HEK293 (cell line): Measurements from ENCODE around the gene CRYZ.

Source experiments
- CTCF ChIA-PET: fragments of 350-600 bp; formaldehyde crosslinking; extraction: SDS; loops from one replicate; lab custom pipeline; 2021; ENCODE audit warnings: antibody characterized with exemption; lab: Yijun Ruan, JAX
- POLR2A ChIA-PET: fragments of 300-600 bp; formaldehyde crosslinking; extraction: SDS; loops from one replicate; lab custom pipeline; 2020; ENCODE audit warnings: antibody characterized with exemption, inconsistent platforms; lab: Yijun Ruan, JAX
- H3K27ac ChIP-seq: fragments of 200-500 bp; sonication (Bioruptor generic); 2 replicates; pipeline ENCODE4 v1.5.1; 2014; ENCODE audit warnings: low read depth, low read length, control low read depth, inconsistent platforms; ENCODE audit errors: extremely low read depth
- H3K36me3 ChIP-seq, 2 experiments: fragments of 200-500 bp in 1 of 2; sonication (Bioruptor generic) in 1 of 2; 1 replicate in 1 of 2; 2 replicates in 1 of 2; pipeline ENCODE4 v1.5.1; 2014 to 2017; ENCODE audit warnings: inconsistent platforms in 2 of 2, low read length in 2 of 2; ENCODE audit not compliant: control insufficient read depth in 2 of 2, insufficient read depth in 1 of 2
- H3K4me1 ChIP-seq: fragments of 200-500 bp; sonication (Bioruptor generic); 2 replicates; pipeline ENCODE4 v1.5.1; 2014; ENCODE audit warnings: mild to moderate bottlenecking, low read length, inconsistent platforms; ENCODE audit not compliant: control insufficient read depth, insufficient read depth
- H3K4me3 ChIP-seq: 2 replicates; pipeline ENCODE4 v1.5.1; 2011; ENCODE audit warnings: low read depth, mild to moderate bottlenecking, control low read depth, low read length, moderate library complexity
- H3K9me3 ChIP-seq: fragments of 200-500 bp; sonication (Bioruptor generic); 2 replicates; pipeline ENCODE4 v1.5.1; 2014; ENCODE audit warnings: low read depth, low read length, inconsistent platforms; ENCODE audit not compliant: control insufficient read depth, insufficient read depth
- ELK4 ChIP-seq: IDR thresholded peaks from 2 replicates; pipeline ENCODE4 v1.6.1; 2011; ENCODE audit warnings: mild to moderate bottlenecking, low read depth, low read length, borderline replicate concordance
- GLIS1 ChIP-seq: fragments of 450-650 bp; formaldehyde crosslinking; IDR thresholded peaks from 2 replicates; pipeline ENCODE4 v1.5.1; 2016; ENCODE audit warnings: missing biosample characterization, missing genetic modification characterization
- KLF8 ChIP-seq: fragments of 450-650 bp; formaldehyde crosslinking; IDR thresholded peaks from 2 replicates; pipeline ENCODE4 v1.5.1; 2016; ENCODE audit warnings: missing biosample characterization, missing genetic modification characterization
- OSR2 ChIP-seq: fragments of 450-650 bp; formaldehyde crosslinking; IDR thresholded peaks from 2 replicates; pipeline ENCODE4 v1.5.1; 2016; ENCODE audit warnings: missing biosample characterization, missing genetic modification characterization
- PRDM1 ChIP-seq: fragments of 450-650 bp; formaldehyde crosslinking; IDR thresholded peaks from 2 replicates; pipeline ENCODE4; 2016; ENCODE audit warnings: missing biosample characterization, missing genetic modification characterization
- PRDM10 ChIP-seq: fragments of 450-650 bp; formaldehyde crosslinking; IDR thresholded peaks from 2 replicates; pipeline ENCODE4 v1.5.1; 2016; ENCODE audit warnings: missing biosample characterization, missing genetic modification characterization
- ZEB2 ChIP-seq: fragments of 450-650 bp; formaldehyde crosslinking; IDR thresholded peaks from 2 replicates; pipeline ENCODE4 v1.5.1; 2016; ENCODE audit warnings: missing biosample characterization, missing genetic modification characterization
- ZFP37 ChIP-seq: fragments of 450-650 bp; formaldehyde crosslinking; IDR thresholded peaks from 2 replicates; pipeline ENCODE4 v1.5.1; 2016; ENCODE audit warnings: missing biosample characterization, missing genetic modification characterization
- ZNF175 ChIP-seq: fragments of 450-650 bp; formaldehyde crosslinking; IDR thresholded peaks from 2 replicates; pipeline ENCODE4 v1.5.1; 2016; ENCODE audit warnings: missing biosample characterization, missing genetic modification characterization
- ZNF248 ChIP-seq: fragments of 450-650 bp; formaldehyde crosslinking; IDR thresholded peaks from 2 replicates; pipeline ENCODE4 v1.5.1; 2017; ENCODE audit warnings: missing biosample characterization, missing genetic modification characterization
- ZNF366 ChIP-seq: fragments of 450-650 bp; formaldehyde crosslinking; conservative IDR thresholded peaks from 2 replicates; pipeline ENCODE4 v1.5.1; 2016; ENCODE audit warnings: missing biosample characterization, missing genetic modification characterization
- ZNF398 ChIP-seq: fragments of 450-650 bp; formaldehyde crosslinking; IDR thresholded peaks from 2 replicates; pipeline ENCODE4 v1.5.1; 2017; ENCODE audit warnings: missing biosample characterization, missing genetic modification characterization
- ZNF518A ChIP-seq: fragments of 450-650 bp; formaldehyde crosslinking; conservative IDR thresholded peaks from 2 replicates; pipeline ENCODE4 v1.5.1; 2016; ENCODE audit warnings: low read depth, missing biosample characterization, missing genetic modification characterization
- ZNF629 ChIP-seq: fragments of 450-650 bp; formaldehyde crosslinking; IDR thresholded peaks from 2 replicates; pipeline ENCODE4 v1.5.1; 2017; ENCODE audit warnings: missing biosample characterization, missing genetic modification characterization
- ZNF792 ChIP-seq: fragments of 450-650 bp; formaldehyde crosslinking; IDR thresholded peaks from 2 replicates; pipeline ENCODE4 v1.5.1; 2016; ENCODE audit warnings: missing biosample characterization, missing genetic modification characterization

Gene CRYZ

GRCh38 chr1:74729741-74730478 is 2.9 kb downstream of the CRYZ start:
- ChIA-PET POLR2A (no interaction called here), CTCF (no interaction called here)
- H3K9me3 ChIP-seq, result no peaks in the 10 kb centered on the region
- no peak overlapping the region for H3K4me3 ChIP-seq
- TF ChIP-seq OSR2 (tag by site-specific recombination) (0 out of 2 replicates have a peak, but pooled peaks have one; percentile 19), PRDM10 (tag by site-specific recombination) (peak; percentile 30; the same call in 1 of the 2 replicates), ELK4 (no peak), GLIS1 (peak; percentile 73), ZFP37 (tag by site-specific recombination) (0 out of 2 replicates have a peak, but pooled peaks have one; percentile 37), ZNF398 (tag by site-specific recombination) (peak; percentile 53; the same call in 1 of the 2 replicates), KLF8 (tag by site-specific recombination) (peak; percentile 69), ZNF629 (0 out of 2 replicates have a peak, but pooled peaks have one; percentile 31), ZNF792 (tag by site-specific recombination) (no peak), ZEB2 (tag by site-specific recombination) (peak; percentile 53; the same call in 1 of the 2 replicates), ZNF366 (tag by site-specific recombination) (peak; percentile 59), PRDM1 (tag by site-specific recombination) (peak; percentile 57), ZNF518A (no peak), ZNF175 (tag by site-specific recombination) (no peak), ZNF248 (tag by site-specific recombination) (no peak)
- H3K4me1 ChIP-seq, result no peaks in the 10 kb centered on the region
- no peak overlapping the region for H3K27ac ChIP-seq
- H3K36me3 ChIP-seq, result no peaks in the 10 kb centered on the region
